ENCODE results near the gene RPL7L1.
A peak's percentile ranks its signal among the peaks of the same experiment; 100 is the strongest.

GRCh38 chr6:42845327-42845694 lies 34.1 kb upstream of the RPL7L1 start:
- TF ChIP-seq POLR2A (IDR thresholded peaks at IDR 0.05) (no peak), CTCF (IDR thresholded peaks at IDR 0.05) (peak in 2 of 6 experiments; percentile 18 to 22)
